Gastrocnemius medialis (tissue), 4 donors: Measurements from ENCODE around the gene VAMP8. TPM values are rescaled to one million over a fixed set of nuclear protein-coding genes. Genes with fewer than 3 reads are reported as not detected.

Source experiments
- ATAC-seq, 2 donors: fragments of 150-250 bp; one replicate each; pipeline ENCODE4 v1.9.1; 2016
- DNase-seq, 2 donors: peaks; one replicate each; pipeline ENCODE4 v3.0.0-alpha.2; 2019
- H3K27ac ChIP-seq, 4 donors: fragments of 200-600 bp; sonication (generic); 1 replicate in 1 of 4; 2 replicates in 3 of 4; pipeline ENCODE4 v1.5.1; 2016 to 2018; ENCODE audit warnings: mild to moderate bottlenecking in 2 of 4, moderate library complexity in 1 of 4
- H3K27me3 ChIP-seq, 3 donors: fragments of 200-600 bp; sonication (generic) in 2 of 3; 1 replicate in 1 of 3; 2 replicates in 2 of 3; pipeline versions ENCODE4 v1.5.1 to v1.6.0; 2016 to 2019; ENCODE audit warnings: mild to moderate bottlenecking in 1 of 3, moderate library complexity in 1 of 3
- H3K36me3 ChIP-seq, 2 donors: fragments of 200-600 bp; sonication (generic) in 1 of 2; one replicate each; pipeline ENCODE4 v1.5.1; 2017 to 2018
- H3K4me1 ChIP-seq, 2 donors: fragments of 200-600 bp; sonication (generic) in 1 of 2; one replicate each; pipeline ENCODE4 v1.5.1; 2016 to 2017; ENCODE audit warnings: mild to moderate bottlenecking in 2 of 2
- H3K4me3 ChIP-seq, 4 donors: fragments of 200-600 bp; sonication (generic) in 3 of 4; 1 replicate in 1 of 4; 2 replicates in 3 of 4; pipeline ENCODE4 v1.5.1; 2016 to 2019; ENCODE audit warnings: mild to moderate bottlenecking in 2 of 4
- H3K9me3 ChIP-seq, 3 donors: fragments of 200-600 bp; sonication (generic) in 2 of 3; 1 replicate in 1 of 3; 2 replicates in 2 of 3; pipeline ENCODE4 v1.5.1; 2016 to 2019
- CTCF ChIP-seq, 5 experiments: fragments of 450-650 bp in 3 of 5; fragments of 200-600 bp in 2 of 5; sonication (generic) in 2 of 5; IDR thresholded peaks in 4 of 5; conservative IDR thresholded peaks in 1 of 5; 1 replicate in 4 of 5; 2 replicates in 1 of 5; pipeline ENCODE4 v1.5.1; 2016 to 2019; ENCODE audit warnings: antibody characterized with exemption in 5 of 5, mild to moderate bottlenecking in 3 of 5, moderate library complexity in 3 of 5
- POLR2A ChIP-seq, 2 donors: fragments of 450-650 bp; IDR thresholded peaks; one replicate each; pipeline ENCODE4 v1.6.1; 2017; ENCODE audit warnings: antibody characterized with exemption in 2 of 2, mild to moderate bottlenecking in 2 of 2, moderate library complexity in 2 of 2
- in situ Hi-C, 4 donors: fragments of 200-750 bp; cut with MboI; loops; one replicate each; pipeline versions ENCODE4 v1.15.0 to v1.8.0; 2017; ENCODE audit warnings: low sequenced_read_pairs in 4 of 4
- intact Hi-C: fragments of 100-400 bp; cut with DNase I; formaldehyde crosslinking; loops from one replicate; pipeline ENCODE4 v1.15.1; 2023; ENCODE audit warnings: low total_unique reads
- total RNA-seq, 4 donors: library from RNA; depleted of rRNA; stranded (reverse); fragments of >200 nt; gene quantifications; one replicate each; pipeline versions ENCODE4 v1.1.0 to v1.2.3, GENCODE V29; 2016

Gene VAMP8
- total RNA-seq, 4 donors from 2014 or later = 5.3 to 12.1 (median 7.1) TPM

- H3K27ac ChIP-seq = no peak overlapping the region
- intact Hi-C loops = no loop called here
- H3K4me1 ChIP-seq = peaks cover 28% of the 10 kb centered on the region in 2 donors
- TF ChIP-seq POLR2A (IDR thresholded peaks at IDR 0.05) = no peak
- TF ChIP-seq CTCF (IDR thresholded peaks at IDR 0.05 in 4 of 5, conservative IDR thresholded peaks at IDR 0.05 in 1 of 5) = no peak
- no peak for DNase-seq
- in situ Hi-C loops = no loop called here
- no peaks in the 10 kb centered on the region for H3K9me3 ChIP-seq
- no peaks in the 10 kb centered on the region for H3K27me3 ChIP-seq
- H3K4me3 ChIP-seq = no peak overlapping the region
- no peak for ATAC-seq
- no peaks in the 10 kb centered on the region for H3K36me3 ChIP-seq
Measured at GRCh38 chr2:85575739-85576138, 1.6 kb upstream of the VAMP8 start.

GRCh38 chr2:85577063-85577385, 362 bp upstream of the VAMP8 start:
- Histone ChIP-seq H3K4me1 (peaks cover 28% of the 10 kb centered on the region in 2 donors), H3K4me3 (no peak overlapping the region), H3K9me3 (no peaks in the 10 kb centered on the region), H3K36me3 (no peaks in the 10 kb centered on the region), H3K27ac (peak overlapping the region; percentile 73 to 92 (median 82)), H3K27me3 (no peaks in the 10 kb centered on the region)
- in situ Hi-C loops (no loop called here), intact Hi-C loops (no loop called here)
- DNase-seq = no peak
- no peak for ATAC-seq
- TF ChIP-seq CTCF (IDR thresholded peaks at IDR 0.05 in 4 of 5, conservative IDR thresholded peaks at IDR 0.05 in 1 of 5) (no peak), POLR2A (IDR thresholded peaks at IDR 0.05) (no peak)

GRCh38 chr2:85578243-85579180, 1.1 kb downstream of the VAMP8 start:
- ATAC-seq (peak; percentile 74 to 84), DNase-seq (peak; percentile 64 to 83)
- Histone ChIP-seq H3K4me1 (peaks cover 28 to 35% of the 10 kb centered on the region in 2 donors), H3K27ac (peak overlapping the region; percentile 73 to 92 (median 82)), H3K36me3 (no peaks in the 10 kb centered on the region), H3K4me3 (peak overlapping the region; percentile 8 to 46 (median 26)), H3K27me3 (no peaks in the 10 kb centered on the region), H3K9me3 (no peaks in the 10 kb centered on the region)
- intact Hi-C loops (no loop called here), in situ Hi-C loops (no loop called here)
- TF ChIP-seq CTCF (IDR thresholded peaks at IDR 0.05 in 4 of 5, conservative IDR thresholded peaks at IDR 0.05 in 1 of 5) (no peak), POLR2A (IDR thresholded peaks at IDR 0.05) (peak in 1 of 2 donors; percentile 12)

GRCh38 chr2:85579266-85579935, 2.0 kb downstream of the VAMP8 start:
- Histone ChIP-seq H3K27ac (peak overlapping the region; percentile 73 to 92 (median 82)), H3K9me3 (no peaks in the 10 kb centered on the region), H3K4me1 (peaks cover 34 to 38% of the 10 kb centered on the region in 2 donors), H3K4me3 (peak overlapping the region in 1 of 4 donors; percentile 32), H3K27me3 (no peaks in the 10 kb centered on the region), H3K36me3 (no peaks in the 10 kb centered on the region)
- in situ Hi-C loops = no loop called here
- intact Hi-C loops = no loop called here
- DNase-seq (no peak), ATAC-seq (no peak)
- TF ChIP-seq CTCF (IDR thresholded peaks at IDR 0.05 in 4 of 5, conservative IDR thresholded peaks at IDR 0.05 in 1 of 5) = no peak
- TF ChIP-seq POLR2A (IDR thresholded peaks at IDR 0.05) = no peak
